ENCODE data around the gene EOMES. TPM values are rescaled to one million over a fixed set of nuclear protein-coding genes. Genes with fewer than 3 reads are reported as not detected.

The EOMES gene
- total and polyA plus RNA-seq, 8 donors = 0.05 to 0.41 (median 0.26) TPM

DNA sequence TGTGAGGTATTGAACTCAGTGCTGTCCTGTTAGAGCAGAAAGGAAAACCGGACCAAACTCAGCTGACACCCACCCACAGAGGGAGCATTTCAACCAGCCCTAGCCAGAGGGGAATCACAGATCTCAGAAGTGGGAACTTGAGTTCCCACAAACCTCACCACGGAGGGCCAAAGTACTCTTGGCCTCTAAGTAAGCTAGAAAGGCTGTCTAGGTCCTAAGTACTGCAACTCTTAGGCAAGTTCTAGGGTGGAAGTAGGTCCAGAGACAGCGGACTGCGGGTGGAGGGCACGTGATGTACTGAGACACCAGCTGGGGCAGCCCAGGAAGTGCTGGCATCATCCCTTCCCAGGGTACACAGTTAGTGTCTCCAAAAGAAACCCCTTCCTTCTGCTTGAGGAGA is 34.1 kb downstream of the EOMES start:
- Histone ChIP-seq H3K9me3 (no peaks in the 10 kb centered on the region), H3K36me3 (no peaks in the 10 kb centered on the region), H3K27ac (no peak overlapping the region), H3K4me3 (no peak overlapping the region), H3K27me3 (no peaks in the 10 kb centered on the region), H3K4me1 (no peaks in the 10 kb centered on the region)
- FAIRE-seq = no peak
- no peak for DNase-seq
- intact Hi-C loops (cut with DNase I) = loop anchor here in 1 of 3 donors (10.0 kb wide), 1 partner anchor 373 kb away; no protein-coding TSS in a partner anchor
- TF ChIP-seq, protein P1, sequence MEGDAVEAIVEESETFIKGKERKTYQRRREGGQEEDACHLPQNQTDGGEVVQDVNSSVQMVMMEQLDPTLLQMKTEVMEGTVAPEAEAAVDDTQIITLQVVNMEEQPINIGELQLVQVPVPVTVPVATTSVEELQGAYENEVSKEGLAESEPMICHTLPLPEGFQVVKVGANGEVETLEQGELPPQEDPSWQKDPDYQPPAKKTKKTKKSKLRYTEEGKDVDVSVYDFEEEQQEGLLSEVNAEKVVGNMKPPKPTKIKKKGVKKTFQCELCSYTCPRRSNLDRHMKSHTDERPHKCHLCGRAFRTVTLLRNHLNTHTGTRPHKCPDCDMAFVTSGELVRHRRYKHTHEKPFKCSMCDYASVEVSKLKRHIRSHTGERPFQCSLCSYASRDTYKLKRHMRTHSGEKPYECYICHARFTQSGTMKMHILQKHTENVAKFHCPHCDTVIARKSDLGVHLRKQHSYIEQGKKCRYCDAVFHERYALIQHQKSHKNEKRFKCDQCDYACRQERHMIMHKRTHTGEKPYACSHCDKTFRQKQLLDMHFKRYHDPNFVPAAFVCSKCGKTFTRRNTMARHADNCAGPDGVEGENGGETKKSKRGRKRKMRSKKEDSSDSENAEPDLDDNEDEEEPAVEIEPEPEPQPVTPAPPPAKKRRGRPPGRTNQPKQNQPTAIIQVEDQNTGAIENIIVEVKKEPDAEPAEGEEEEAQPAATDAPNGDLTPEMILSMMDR (IDR thresholded peaks at IDR 0.05) = no peak
- ATAC-seq = peak in 1 of 4 donors; percentile 57
- 78 to 84% methylated on average over 5 of the region's 5 CpGs for WGBS, 2 donors

DNA sequence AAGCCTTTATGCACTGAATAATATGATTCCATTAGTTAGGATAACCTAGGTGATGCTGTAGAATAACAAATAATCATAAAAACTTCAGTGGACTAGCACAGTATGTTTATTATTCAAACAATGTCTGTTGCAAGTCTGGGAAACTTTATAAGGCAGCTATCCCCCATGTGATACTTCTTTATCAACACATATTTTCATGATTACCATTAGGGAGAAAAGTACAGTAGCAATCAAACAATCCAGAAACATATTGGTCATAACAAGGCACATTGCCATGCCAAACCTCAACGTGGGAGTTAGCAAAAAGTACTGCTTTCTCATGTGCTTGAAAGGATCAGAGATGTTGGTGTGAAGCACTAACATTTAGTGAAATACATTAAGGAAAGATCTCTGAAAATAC is 35.5 kb downstream of the EOMES start:
- Histone ChIP-seq H3K27me3 (no peaks in the 10 kb centered on the region), H3K9me3 (no peaks in the 10 kb centered on the region), H3K4me1 (no peaks in the 10 kb centered on the region), H3K27ac (no peak overlapping the region), H3K36me3 (no peaks in the 10 kb centered on the region), H3K4me3 (no peak overlapping the region)
- DNase-seq = no peak
- no peak for FAIRE-seq
- intact Hi-C loops (cut with DNase I) = loop anchor here in 1 of 3 donors (10.0 kb wide), 1 partner anchor 372 kb away; no protein-coding TSS in a partner anchor
- TF ChIP-seq, protein P1 (IDR thresholded peaks at IDR 0.05) = no peak
- 23 to 41% methylated on average over 1 of the region's 1 CpG for WGBS, 2 donors
- no peak for ATAC-seq

DNA sequence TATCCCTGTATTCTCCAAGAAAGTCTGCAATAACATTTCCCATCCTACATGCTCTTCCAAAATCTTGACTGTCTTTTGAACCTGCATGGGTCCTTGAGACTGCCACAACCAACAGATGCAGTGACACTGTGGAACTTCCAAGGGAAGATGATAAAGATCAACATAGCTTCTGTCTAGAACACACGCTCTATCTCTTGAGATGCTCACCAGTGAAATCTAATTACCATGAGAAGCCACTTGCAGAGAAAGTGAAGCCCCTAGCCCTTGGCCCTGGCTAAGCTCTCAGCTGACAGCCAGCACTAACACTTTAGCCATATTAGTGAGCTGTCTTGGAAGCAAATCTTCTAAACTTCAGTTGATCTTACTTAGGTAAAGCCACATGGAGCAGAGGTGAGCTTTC is 36.6 kb downstream of the EOMES start:
- TF ChIP-seq, protein P1 (IDR thresholded peaks at IDR 0.05) = no peak
- Histone ChIP-seq H3K36me3 (no peaks in the 10 kb centered on the region), H3K27ac (no peak overlapping the region), H3K4me1 (peaks cover 0 to 4% (median 0%) of the 10 kb centered on the region in 3 donors), H3K4me3 (no peak overlapping the region), H3K27me3 (no peaks in the 10 kb centered on the region), H3K9me3 (no peaks in the 10 kb centered on the region)
- intact Hi-C loops (cut with DNase I) = loop anchor here in 1 of 3 donors (10.0 kb wide), 1 partner anchor 371 kb away; no protein-coding TSS in a partner anchor
- no peak for FAIRE-seq
- ATAC-seq = no peak
- DNase-seq = no peak
- WGBS, 2 donors = 81 to 83% methylated on average over 1 of the region's 1 CpG

DNA sequence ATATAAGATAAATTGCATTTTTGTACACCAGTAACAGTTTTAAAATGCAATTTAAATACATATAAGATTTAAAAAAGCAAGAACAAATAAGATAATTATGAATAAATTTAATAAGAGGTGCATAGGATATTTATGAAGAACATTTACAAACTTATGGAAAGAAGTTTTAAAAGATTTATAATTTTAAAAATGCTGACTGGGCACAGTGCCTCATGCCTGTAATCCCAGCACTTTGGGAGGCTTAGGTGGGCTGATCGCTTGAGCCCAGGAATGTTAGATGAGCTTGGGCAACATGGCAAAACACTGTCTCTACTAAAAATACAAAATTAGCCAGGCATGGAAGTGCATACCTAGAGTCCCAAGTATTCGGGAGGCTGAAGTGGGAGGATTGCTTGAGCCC is 37.8 kb downstream of the EOMES start:
- intact Hi-C loops (cut with DNase I) = loop anchor here in 1 of 3 donors (10.0 kb wide), 1 partner anchor 370 kb away; no protein-coding TSS in a partner anchor

More for the DNA sequence above, 37.8 kb downstream of the EOMES start:
- H3K27ac ChIP-seq = no peak overlapping the region
- no peak overlapping the region for H3K4me3 ChIP-seq
- TF ChIP-seq, protein P1 (IDR thresholded peaks at IDR 0.05) = no peak
- no peaks in the 10 kb centered on the region for H3K9me3 ChIP-seq
- 78 to 79% methylated on average over 2 of the region's 2 CpGs for WGBS, 2 donors
- no peak for ATAC-seq
- peaks cover 0 to 4% (median 0%) of the 10 kb centered on the region in 3 donors for H3K4me1 ChIP-seq
- H3K36me3 ChIP-seq = no peaks in the 10 kb centered on the region
- no peak for DNase-seq
- no peaks in the 10 kb centered on the region for H3K27me3 ChIP-seq
- FAIRE-seq = no peak

Data from pancreas (tissue), 10 donors.